Measurements from ENCODE around the gene CTAGE4.
"Not testable (repeated sequence)": the region's sequence is repeated elsewhere in the genome, so short reads cannot be mapped to it uniquely, and the experiment has no call there.

DNA sequence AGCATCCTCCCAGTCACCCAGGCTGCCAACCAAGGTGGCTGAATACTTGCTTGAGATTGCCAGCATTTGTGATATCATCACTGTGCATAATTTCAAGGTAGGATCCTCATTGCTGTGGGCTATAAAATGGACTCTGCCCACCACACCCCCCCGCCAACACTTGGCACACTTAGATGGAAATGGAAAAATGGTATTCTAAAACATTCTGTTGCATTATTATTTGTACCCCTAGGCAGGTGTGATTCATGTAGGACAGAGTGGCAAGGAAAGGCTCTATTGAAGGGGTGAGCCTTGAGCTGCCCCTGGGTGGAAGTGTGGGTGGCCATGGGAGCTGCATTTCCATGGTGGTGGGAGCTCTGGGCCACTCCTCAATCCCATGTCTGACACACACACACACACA, 35.3 kb downstream of the CTAGE4 start:
- TF ChIP-seq, protein P1, sequence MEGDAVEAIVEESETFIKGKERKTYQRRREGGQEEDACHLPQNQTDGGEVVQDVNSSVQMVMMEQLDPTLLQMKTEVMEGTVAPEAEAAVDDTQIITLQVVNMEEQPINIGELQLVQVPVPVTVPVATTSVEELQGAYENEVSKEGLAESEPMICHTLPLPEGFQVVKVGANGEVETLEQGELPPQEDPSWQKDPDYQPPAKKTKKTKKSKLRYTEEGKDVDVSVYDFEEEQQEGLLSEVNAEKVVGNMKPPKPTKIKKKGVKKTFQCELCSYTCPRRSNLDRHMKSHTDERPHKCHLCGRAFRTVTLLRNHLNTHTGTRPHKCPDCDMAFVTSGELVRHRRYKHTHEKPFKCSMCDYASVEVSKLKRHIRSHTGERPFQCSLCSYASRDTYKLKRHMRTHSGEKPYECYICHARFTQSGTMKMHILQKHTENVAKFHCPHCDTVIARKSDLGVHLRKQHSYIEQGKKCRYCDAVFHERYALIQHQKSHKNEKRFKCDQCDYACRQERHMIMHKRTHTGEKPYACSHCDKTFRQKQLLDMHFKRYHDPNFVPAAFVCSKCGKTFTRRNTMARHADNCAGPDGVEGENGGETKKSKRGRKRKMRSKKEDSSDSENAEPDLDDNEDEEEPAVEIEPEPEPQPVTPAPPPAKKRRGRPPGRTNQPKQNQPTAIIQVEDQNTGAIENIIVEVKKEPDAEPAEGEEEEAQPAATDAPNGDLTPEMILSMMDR (IDR thresholded peaks at IDR 0.05) = not testable (repeated sequence)
- TF ChIP-seq POLR2A (IDR thresholded peaks at IDR 0.05) = not testable (repeated sequence)
